ENCODE measurements around the gene CCDC77. TPM values are rescaled to one million over a fixed set of nuclear protein-coding genes. Genes with fewer than 3 reads are reported as not detected.

Gene CCDC77
- total RNA-seq, 2 experiments from 2014 or later, result 19.5 to 20.2 TPM

- Mint-ChIP-seq H3K9me3 (ENCODE audit: low read depth) (no peaks in the 10 kb centered on the region), H3K27me3 (peaks cover 17% of the 10 kb centered on the region), H3K36me3 (no peaks in the 10 kb centered on the region), H3K27ac (no peak overlapping the region), H3K4me1 (peaks cover 12% of the 10 kb centered on the region), H3K4me3 (no peak overlapping the region)
- CTCF ChIA-PET, result interaction anchor here (0.9 to 1.3 kb wide), 3 partner anchors 15 to 25 kb away, joined by 3 to 4 read pairs (median 4); no protein-coding TSS in a partner anchor
- DNase-seq (no peak), ATAC-seq (no peak)
These were observed 72.6 kb downstream of the CCDC77 start for GRCh38 chr12:473863-474577.

GRCh38 chr12:475286-475685 is 73.8 kb downstream of the CCDC77 start:
- no peak for ATAC-seq

GRCh38 chr12:479161-479560 is 77.7 kb downstream of the CCDC77 start:
- no peak for ATAC-seq
- Mint-ChIP-seq H3K9me3 (ENCODE audit: low read depth) (no peaks in the 10 kb centered on the region), H3K27me3 (peaks cover 19% of the 10 kb centered on the region), H3K27ac (no peak overlapping the region), H3K36me3 (no peaks in the 10 kb centered on the region), H3K4me3 (no peak overlapping the region), H3K4me1 (peaks cover 2% of the 10 kb centered on the region)
- DNase-seq, result no peak
- CTCF ChIA-PET, result interaction anchor here (0.6 to 1.2 kb wide), 3 partner anchors 11 to 68 kb away, joined by 3 read pairs; no protein-coding TSS in a partner anchor

More at GRCh38 chr12:475286-475685, 73.8 kb downstream of the CCDC77 start:
- no peak overlapping the region for H3K27ac Mint-ChIP-seq
- peaks cover 9% of the 10 kb centered on the region for H3K4me1 Mint-ChIP-seq
- CTCF ChIA-PET, result interaction anchor here (1.1 to 1.2 kb wide), 2 partner anchors 24 to 33 kb away, joined by 3 read pairs; no protein-coding TSS in a partner anchor
- H3K27me3 Mint-ChIP-seq, result peaks cover 17% of the 10 kb centered on the region
- DNase-seq, result no peak
- H3K36me3 Mint-ChIP-seq, result no peaks in the 10 kb centered on the region
- H3K9me3 Mint-ChIP-seq (ENCODE audit: low read depth), result no peaks in the 10 kb centered on the region
- no peak overlapping the region for H3K4me3 Mint-ChIP-seq

- Mint-ChIP-seq H3K4me3 (no peak overlapping the region), H3K4me1 (no peaks in the 10 kb centered on the region), H3K27ac (no peak overlapping the region), H3K36me3 (no peaks in the 10 kb centered on the region), H3K27me3 (peaks cover 21% of the 10 kb centered on the region), H3K9me3 (ENCODE audit: low read depth) (no peaks in the 10 kb centered on the region)
- DNase-seq (no peak), ATAC-seq (no peak)
- CTCF ChIA-PET, result interaction anchor here (1.3 kb wide), 1 partner anchor 37 kb away, joined by 3 read pairs; no protein-coding TSS in a partner anchor
These were observed 79.7 kb downstream of the CCDC77 start for GRCh38 chr12:480831-481816.

GRCh38 chr12:482061-482460 is 80.6 kb downstream of the CCDC77 start:
- CTCF ChIA-PET, result interaction anchor here (1.3 kb wide), 1 partner anchor 37 kb away, joined by 3 read pairs; no protein-coding TSS in a partner anchor
- Mint-ChIP-seq H3K9me3 (ENCODE audit: low read depth) (no peaks in the 10 kb centered on the region), H3K27me3 (peaks cover 27% of the 10 kb centered on the region), H3K4me1 (no peaks in the 10 kb centered on the region), H3K27ac (no peak overlapping the region), H3K36me3 (no peaks in the 10 kb centered on the region), H3K4me3 (no peak overlapping the region)
- DNase-seq, result no peak
- no peak for ATAC-seq

GRCh38 chr12:484096-484495 is 82.7 kb downstream of the CCDC77 start:
- H3K4me3 Mint-ChIP-seq, result no peak overlapping the region
- CTCF ChIA-PET, result interaction anchor here (0.6 to 1.6 kb wide), 3 partner anchors 16 to 34 kb away, joined by 3 read pairs; no protein-coding TSS in a partner anchor
- peaks cover 28% of the 10 kb centered on the region for H3K27me3 Mint-ChIP-seq

GRCh38 chr12:490260-490659 is 88.8 kb downstream of the CCDC77 start:
- Mint-ChIP-seq H3K4me3 (no peak overlapping the region), H3K4me1 (peaks cover 7% of the 10 kb centered on the region), H3K9me3 (ENCODE audit: low read depth) (no peaks in the 10 kb centered on the region), H3K36me3 (peaks cover 1% of the 10 kb centered on the region), H3K27ac (no peak overlapping the region), H3K27me3 (peaks cover 34% of the 10 kb centered on the region)
- CTCF ChIA-PET, result interaction anchor here (1.4 kb wide), 1 partner anchor 41 kb away, joined by 3 read pairs; no protein-coding TSS in a partner anchor
- ATAC-seq (no peak), DNase-seq (no peak)

More at GRCh38 chr12:484096-484495, 82.7 kb downstream of the CCDC77 start:
- ATAC-seq (no peak), DNase-seq (no peak)
- no peak overlapping the region for H3K27ac Mint-ChIP-seq
- no peaks in the 10 kb centered on the region for H3K9me3 Mint-ChIP-seq (ENCODE audit: low read depth)
- H3K4me1 Mint-ChIP-seq, result peaks cover 7% of the 10 kb centered on the region
- no peaks in the 10 kb centered on the region for H3K36me3 Mint-ChIP-seq

Other genes starting within 250 kb of the CCDC77 start
- under 1 TPM in 1 of 2 experiments, not detected in 1; 0.33 TPM for gene SLC6A12, start 187.5 kb upstream of the CCDC77 start, total RNA-seq
- gene SLC6A13, start 138.8 kb upstream of the CCDC77 start, total RNA-seq, result under 1 TPM; 0.35 TPM
- gene KDM5A, start 12.3 kb upstream of the CCDC77 start, total RNA-seq, result 100 to 1,000 TPM; 101 to 108 TPM
- gene B4GALNT3, start 58.3 kb downstream of the CCDC77 start, total RNA-seq, result under 1 TPM; 0.37 to 0.64 TPM

Measured in activated CD8-positive, alpha-beta memory T cell treated with anti-CD3 and anti-CD28 coated beads, Interleukin-2, amount 10 ng/mL, durations not matched to agents 7 days and 5 days (primary cell).